Measurements from ENCODE around the gene DOCK1.

- TF ChIP-seq CTCF (IDR thresholded peaks at IDR 0.05) = no peak
- TF ChIP-seq ZFX (IDR thresholded peaks at IDR 0.05; ENCODE audit: borderline replicate concordance) = no peak
Observed at GRCh38 chr10:126928274-126928673, 23.0 kb downstream of the DOCK1 start.

Measured in 22Rv1 (cell line).